WERI-Rb-1 (cell line): ENCODE data around the gene CD6.

Source experiments
- DNase-seq: peaks from one replicate; pipeline ENCODE4 v3.0.0-alpha.2; 2020
- H3K27ac ChIP-seq: fragments of 250-450 bp; sonication (Bioruptor Pico); 2 replicates; pipeline ENCODE4 v1.5.1; 2020; ENCODE audit warnings: mild to moderate bottlenecking, moderate library complexity
- H3K27me3 ChIP-seq: fragments of 250-450 bp; sonication (Bioruptor Pico); 2 replicates; pipeline ENCODE4 v1.5.1; 2021; ENCODE audit warnings: mild to moderate bottlenecking, low read depth, moderate library complexity; ENCODE audit not compliant: insufficient read depth, severe bottlenecking
- H3K36me3 ChIP-seq: fragments of 250-450 bp; sonication (Bioruptor Pico); 2 replicates; pipeline ENCODE4 v1.5.1; 2020; ENCODE audit warnings: mild to moderate bottlenecking, moderate library complexity
- H3K4me3 ChIP-seq: 2 replicates; pipeline ENCODE4 v1.5.1; 2011; ENCODE audit warnings: low read depth, mild to moderate bottlenecking, control low read depth, low read length
- H3K9me3 ChIP-seq: fragments of 250-450 bp; sonication (Bioruptor Pico); 2 replicates; pipeline ENCODE4 v1.5.1; 2021; ENCODE audit warnings: mild to moderate bottlenecking, moderate library complexity; ENCODE audit not compliant: severe bottlenecking
- TF ChIP-seq, protein P1 (sequence below): IDR thresholded peaks from 2 replicates; pipeline ENCODE4 v1.5.1; 2011; ENCODE audit warnings: low read depth, mild to moderate bottlenecking, control low read depth, inconsistent platforms, low read length

Gene CD6

GRCh38 chr11:60977836-60978235 is 6.4 kb downstream of the CD6 start:
- Histone ChIP-seq H3K36me3 (no peaks in the 10 kb centered on the region), H3K4me3 (no peak overlapping the region), H3K27me3 (no peaks in the 10 kb centered on the region), H3K9me3 (no peaks in the 10 kb centered on the region), H3K27ac (no peak overlapping the region)
- TF ChIP-seq, protein P1, sequence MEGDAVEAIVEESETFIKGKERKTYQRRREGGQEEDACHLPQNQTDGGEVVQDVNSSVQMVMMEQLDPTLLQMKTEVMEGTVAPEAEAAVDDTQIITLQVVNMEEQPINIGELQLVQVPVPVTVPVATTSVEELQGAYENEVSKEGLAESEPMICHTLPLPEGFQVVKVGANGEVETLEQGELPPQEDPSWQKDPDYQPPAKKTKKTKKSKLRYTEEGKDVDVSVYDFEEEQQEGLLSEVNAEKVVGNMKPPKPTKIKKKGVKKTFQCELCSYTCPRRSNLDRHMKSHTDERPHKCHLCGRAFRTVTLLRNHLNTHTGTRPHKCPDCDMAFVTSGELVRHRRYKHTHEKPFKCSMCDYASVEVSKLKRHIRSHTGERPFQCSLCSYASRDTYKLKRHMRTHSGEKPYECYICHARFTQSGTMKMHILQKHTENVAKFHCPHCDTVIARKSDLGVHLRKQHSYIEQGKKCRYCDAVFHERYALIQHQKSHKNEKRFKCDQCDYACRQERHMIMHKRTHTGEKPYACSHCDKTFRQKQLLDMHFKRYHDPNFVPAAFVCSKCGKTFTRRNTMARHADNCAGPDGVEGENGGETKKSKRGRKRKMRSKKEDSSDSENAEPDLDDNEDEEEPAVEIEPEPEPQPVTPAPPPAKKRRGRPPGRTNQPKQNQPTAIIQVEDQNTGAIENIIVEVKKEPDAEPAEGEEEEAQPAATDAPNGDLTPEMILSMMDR: no peak
- DNase-seq: no peak

GRCh38 chr11:60978546-60979380 is 7.3 kb downstream of the CD6 start:
- Histone ChIP-seq H3K27me3 (no peaks in the 10 kb centered on the region), H3K4me3 (no peak overlapping the region), H3K9me3 (no peaks in the 10 kb centered on the region), H3K36me3 (no peaks in the 10 kb centered on the region), H3K27ac (no peak overlapping the region)
- DNase-seq: no peak
- TF ChIP-seq, protein P1: no peak

GRCh38 chr11:60981515-60981914 is 10.0 kb downstream of the CD6 start:
- Histone ChIP-seq H3K9me3 (no peaks in the 10 kb centered on the region), H3K27ac (no peak overlapping the region), H3K36me3 (no peaks in the 10 kb centered on the region), H3K27me3 (no peaks in the 10 kb centered on the region), H3K4me3 (no peak overlapping the region)
- DNase-seq: no peak
- TF ChIP-seq, protein P1: no peak

DNA sequence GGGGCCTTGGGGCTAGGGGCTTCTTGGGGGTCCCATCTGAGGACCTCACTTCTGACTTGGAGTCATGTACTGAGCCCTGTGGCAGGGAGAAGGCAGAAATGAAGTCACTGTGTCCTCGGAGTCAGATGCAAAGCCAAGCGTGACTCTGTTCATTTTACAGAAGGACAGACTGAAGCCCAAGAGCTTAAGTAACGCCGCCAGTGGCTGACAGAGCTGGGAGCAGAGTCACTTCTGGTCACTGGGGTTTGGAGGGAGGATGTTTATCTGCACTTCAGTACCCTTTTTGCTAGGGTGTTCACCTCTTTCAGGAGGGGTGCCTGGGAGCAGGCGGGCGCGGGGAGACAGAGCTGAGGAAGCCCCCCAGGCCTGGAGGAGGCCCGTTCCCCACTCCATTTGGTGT is 10.7 kb downstream of the CD6 start:
- H3K27me3 ChIP-seq: no peaks in the 10 kb centered on the region
- H3K9me3 ChIP-seq: no peaks in the 10 kb centered on the region
- H3K36me3 ChIP-seq: no peaks in the 10 kb centered on the region
- TF ChIP-seq, protein P1: no peak
- DNase-seq: no peak
- no peak overlapping the region for H3K4me3 ChIP-seq
- no peak overlapping the region for H3K27ac ChIP-seq

GRCh38 chr11:60984149-60984548 is 12.7 kb downstream of the CD6 start:
- Histone ChIP-seq H3K36me3 (no peaks in the 10 kb centered on the region), H3K4me3 (no peak overlapping the region), H3K27ac (no peak overlapping the region), H3K9me3 (no peaks in the 10 kb centered on the region), H3K27me3 (no peaks in the 10 kb centered on the region)
- DNase-seq: no peak
- TF ChIP-seq, protein P1: no peak

DNA sequence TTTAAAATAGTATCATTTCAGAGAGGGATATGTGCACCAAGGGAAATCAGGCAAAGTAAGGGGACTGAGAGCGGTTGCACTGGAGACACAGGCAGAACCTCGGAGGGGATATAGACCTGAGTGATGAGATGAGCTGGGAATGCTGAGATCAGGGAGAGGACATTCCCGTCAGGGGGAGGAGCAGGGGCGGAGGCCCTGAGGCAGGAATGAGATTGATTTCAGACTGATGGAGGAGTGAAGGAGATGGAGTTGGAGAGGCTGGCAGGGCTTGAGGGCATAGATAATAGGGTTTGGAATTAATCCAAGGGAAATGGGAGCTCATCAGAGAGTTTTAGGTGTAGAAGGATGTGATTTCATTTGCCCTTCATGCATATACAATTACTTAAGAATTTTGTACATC is 13.2 kb downstream of the CD6 start:
- TF ChIP-seq, protein P1: no peak
- DNase-seq: no peak
- Histone ChIP-seq H3K4me3 (no peak overlapping the region), H3K27ac (no peak overlapping the region), H3K9me3 (no peaks in the 10 kb centered on the region), H3K27me3 (no peaks in the 10 kb centered on the region), H3K36me3 (no peaks in the 10 kb centered on the region)
